Activated T-helper 2 cell treated with anti-CD3 and anti-CD28 coated beads, Interferon-gamma antibody, Interleukin-2, Interleukin-4, amounts not matched to agents 10 μg/mL and 5 μg/mL and 100 μg/mL, durations not matched to agents 14 hours and 24 hours and 36 hours (primary cell): Measurements from ENCODE around the gene CFAP100. TPM values are rescaled to one million over a fixed set of nuclear protein-coding genes. Genes with fewer than 3 reads are reported as not detected.

Source experiments
- DNase-seq: peaks from one replicate; pipeline ENCODE4 v3.0.0; 2021; ENCODE audit warnings: low spot score
- H3K27ac Mint-ChIP-seq: one replicate; pipeline ENCODE4 v1.8.0; 2021; ENCODE audit warnings: mixed read lengths
- H3K27me3 Mint-ChIP-seq: one replicate; pipeline ENCODE4 v1.8.0; 2021; ENCODE audit warnings: low read depth, mixed read lengths
- H3K36me3 Mint-ChIP-seq: one replicate; pipeline ENCODE4 v1.8.0; 2021; ENCODE audit warnings: low read depth, mixed read lengths
- H3K4me1 Mint-ChIP-seq: one replicate; pipeline ENCODE4 v1.8.0; 2021; ENCODE audit warnings: low read depth, mixed read lengths
- H3K4me3 Mint-ChIP-seq: one replicate; pipeline ENCODE4 v1.8.0; 2021; ENCODE audit warnings: low read depth, mild to moderate bottlenecking, moderate library complexity, mixed read lengths
- H3K9me3 Mint-ChIP-seq: one replicate; pipeline ENCODE4 v1.8.0; 2021; ENCODE audit warnings: mixed read lengths
- intact Hi-C: fragments of 100-400 bp; cut with micrococcal nuclease; formaldehyde crosslinking; loops from one replicate; pipeline ENCODE4 v1.15.1; 2023
- total RNA-seq: library from RNA; stranded (reverse); gene quantifications from 2 replicates; pipeline ENCODE4 v1.2.3, GENCODE V29; 2022

CFAP100 gene
- total RNA-seq, 1 donor from 2014 or later, result not detected

DNA sequence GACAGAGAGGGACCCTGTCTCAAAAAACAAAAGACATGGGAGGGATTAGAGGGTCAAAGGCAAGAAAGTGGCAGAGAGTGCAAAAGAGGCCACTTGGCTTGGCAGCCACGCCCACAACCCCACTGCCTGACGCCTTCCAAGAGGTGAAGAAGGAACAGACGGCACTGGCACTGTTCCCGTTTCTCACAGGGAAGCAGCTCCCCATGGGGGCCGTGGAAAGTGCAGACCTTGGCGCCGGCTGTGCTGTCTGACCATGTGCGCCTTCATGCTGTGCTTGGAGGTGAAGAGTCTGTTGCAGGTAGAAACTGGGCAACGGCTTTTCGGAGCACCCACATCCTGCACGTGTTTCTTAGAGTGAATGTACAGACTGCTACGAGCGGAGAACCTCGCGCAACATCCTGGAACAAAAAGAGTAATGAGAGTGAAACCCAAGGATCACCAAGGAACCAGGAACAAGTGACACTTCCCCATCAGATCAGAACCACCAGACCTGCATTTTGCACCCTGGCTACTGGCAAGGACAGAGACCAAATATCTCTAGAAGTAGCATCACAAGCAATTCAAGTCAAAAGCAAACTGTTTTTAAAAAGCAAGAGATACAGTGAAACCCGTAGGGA, 71.3 kb downstream of the CFAP100 start:
- no peak for DNase-seq
- intact Hi-C loops, result no loop called here
- H3K27me3 Mint-ChIP-seq, result no peaks in the 10 kb centered on the region
- no peak overlapping the region for H3K4me3 Mint-ChIP-seq
- no peaks in the 10 kb centered on the region for H3K9me3 Mint-ChIP-seq
- H3K36me3 Mint-ChIP-seq, result peaks cover 70% of the 10 kb centered on the region
- no peak overlapping the region for H3K27ac Mint-ChIP-seq
- peaks cover 12% of the 10 kb centered on the region for H3K4me1 Mint-ChIP-seq

DNA sequence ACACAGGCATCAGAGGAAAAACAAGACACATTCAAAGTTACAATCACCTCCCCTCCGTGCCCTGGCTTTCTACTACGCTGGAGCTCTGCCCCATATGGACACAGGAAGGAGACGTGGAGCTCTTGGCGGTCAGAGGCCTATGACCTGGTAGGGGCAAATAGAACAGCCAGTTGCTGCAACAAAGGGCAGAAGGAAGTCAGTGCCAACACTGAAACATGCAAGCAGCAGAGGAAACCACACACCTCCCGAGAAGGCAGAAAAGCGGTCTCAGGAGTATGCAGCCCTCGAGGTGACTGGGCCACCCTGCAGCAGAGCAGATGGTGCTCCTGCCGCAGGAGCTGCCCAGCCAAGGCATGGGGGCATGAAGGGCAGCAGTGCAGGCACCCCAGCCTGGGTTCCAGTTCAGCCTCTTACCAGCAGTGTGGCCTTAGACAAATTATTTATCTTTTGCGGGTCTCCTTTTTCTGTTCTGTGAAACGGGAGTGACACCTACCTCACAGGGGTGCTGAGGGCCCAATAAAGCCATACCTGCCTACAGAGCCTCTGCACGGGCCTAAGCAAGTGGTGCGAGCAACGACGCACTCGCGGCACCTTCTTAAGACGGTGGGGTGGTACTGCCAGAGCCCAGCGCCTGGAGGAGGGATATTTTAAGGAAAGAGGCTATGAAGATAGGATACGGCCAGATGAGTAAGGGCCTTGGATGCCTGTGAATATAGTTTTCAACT, 72.3 kb downstream of the CFAP100 start:
- no peaks in the 10 kb centered on the region for H3K9me3 Mint-ChIP-seq
- no peak overlapping the region for H3K4me3 Mint-ChIP-seq
- no peaks in the 10 kb centered on the region for H3K27me3 Mint-ChIP-seq
- intact Hi-C loops, result no loop called here
- DNase-seq, result no peak
- no peak overlapping the region for H3K27ac Mint-ChIP-seq
- peaks cover 14% of the 10 kb centered on the region for H3K4me1 Mint-ChIP-seq
- peaks cover 69% of the 10 kb centered on the region for H3K36me3 Mint-ChIP-seq

GRCh38 chr3:126467611-126467955, 72.9 kb downstream of the CFAP100 start:
- Mint-ChIP-seq H3K27me3 (no peaks in the 10 kb centered on the region), H3K4me1 (peaks cover 19% of the 10 kb centered on the region), H3K9me3 (no peaks in the 10 kb centered on the region), H3K36me3 (peaks cover 72% of the 10 kb centered on the region), H3K27ac (no peak overlapping the region), H3K4me3 (no peak overlapping the region)
- intact Hi-C loops, result no loop called here
- DNase-seq, result no peak

DNA sequence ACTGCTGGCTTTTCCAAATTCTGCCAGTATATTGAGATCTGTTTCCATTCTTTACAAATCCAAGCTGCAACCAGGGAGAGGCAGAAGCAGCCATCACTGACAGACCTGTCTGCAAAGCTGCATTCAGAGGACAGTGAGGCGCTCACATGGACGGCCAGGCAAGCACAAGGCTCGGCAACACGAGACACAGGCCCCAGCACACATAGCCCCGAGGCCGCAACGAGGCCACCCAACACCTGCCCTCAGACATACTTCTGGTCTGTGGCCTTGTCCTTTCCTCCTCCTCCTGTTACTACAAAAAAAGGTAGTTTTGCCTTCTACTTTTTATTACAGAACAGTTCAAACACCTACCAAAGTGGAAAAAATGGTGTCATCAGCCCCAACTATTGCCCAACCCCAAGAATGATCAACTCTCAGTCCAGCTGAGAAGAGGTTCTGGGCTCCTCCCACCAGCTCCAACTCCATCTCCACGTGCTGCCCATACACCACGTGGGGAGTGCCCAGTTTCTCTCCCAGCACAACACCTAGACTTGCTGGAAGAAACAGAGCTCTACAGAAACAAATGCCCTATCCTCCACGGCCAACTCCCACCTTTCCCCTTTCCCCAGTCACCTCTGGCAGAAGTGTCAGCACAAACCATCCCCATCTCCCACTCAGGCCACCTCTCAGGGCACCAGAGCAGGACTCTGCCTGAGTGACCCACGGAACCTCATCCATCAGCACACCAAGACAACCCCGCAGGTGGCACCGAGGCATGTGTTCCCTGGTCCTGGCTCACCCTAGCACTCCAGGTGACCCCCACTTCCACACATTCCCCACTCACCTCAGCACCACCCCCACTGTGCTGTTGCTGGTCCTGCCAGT, 73.6 kb downstream of the CFAP100 start:
- no peak overlapping the region for H3K4me3 Mint-ChIP-seq
- H3K27ac Mint-ChIP-seq, result no peak overlapping the region
- peaks cover 79% of the 10 kb centered on the region for H3K36me3 Mint-ChIP-seq
- H3K4me1 Mint-ChIP-seq, result peaks cover 25% of the 10 kb centered on the region
- no peaks in the 10 kb centered on the region for H3K27me3 Mint-ChIP-seq
- intact Hi-C loops, result no loop called here
- DNase-seq, result no peak
- H3K9me3 Mint-ChIP-seq, result no peaks in the 10 kb centered on the region

DNA sequence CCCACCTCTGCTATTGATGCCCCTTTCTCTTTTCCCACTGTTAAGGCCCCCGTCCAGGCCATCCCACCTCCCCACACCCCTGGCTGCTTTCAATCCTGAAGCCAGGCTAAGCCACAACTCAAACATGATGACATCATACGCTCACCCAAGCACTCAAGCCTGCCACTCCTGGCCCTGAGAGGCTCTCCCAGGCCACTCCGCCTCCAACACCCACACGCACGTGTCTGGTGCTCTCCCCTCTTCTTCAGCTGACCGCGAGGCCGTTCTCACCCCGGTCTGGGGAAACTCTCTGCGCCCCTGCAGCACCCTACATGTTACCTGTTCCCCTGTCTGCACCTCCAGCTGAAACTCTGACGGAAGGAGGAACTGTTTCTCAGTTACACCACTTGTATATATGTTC, 74.8 kb downstream of the CFAP100 start:
- intact Hi-C loops, result no loop called here
- H3K36me3 Mint-ChIP-seq, result peaks cover 80% of the 10 kb centered on the region
- no peaks in the 10 kb centered on the region for H3K27me3 Mint-ChIP-seq
- DNase-seq, result no peak
- peaks cover 33% of the 10 kb centered on the region for H3K4me1 Mint-ChIP-seq
- no peak overlapping the region for H3K27ac Mint-ChIP-seq
- H3K4me3 Mint-ChIP-seq, result no peak overlapping the region
- no peaks in the 10 kb centered on the region for H3K9me3 Mint-ChIP-seq

GRCh38 chr3:126472277-126473006, 77.7 kb downstream of the CFAP100 start:
- no peaks in the 10 kb centered on the region for H3K9me3 Mint-ChIP-seq
- H3K27me3 Mint-ChIP-seq, result no peaks in the 10 kb centered on the region
- H3K36me3 Mint-ChIP-seq, result peaks cover 62% of the 10 kb centered on the region
- peak overlapping the region; percentile 94 for H3K4me3 Mint-ChIP-seq
- H3K27ac Mint-ChIP-seq, result peak overlapping the region; percentile 36
- H3K4me1 Mint-ChIP-seq, result peaks cover 35% of the 10 kb centered on the region
- intact Hi-C loops, result loop anchor here (10.0 kb wide), 1 partner anchor 118 kb away; the partner anchor contains the start of gene KLF15
- DNase-seq, result no peak

DNA sequence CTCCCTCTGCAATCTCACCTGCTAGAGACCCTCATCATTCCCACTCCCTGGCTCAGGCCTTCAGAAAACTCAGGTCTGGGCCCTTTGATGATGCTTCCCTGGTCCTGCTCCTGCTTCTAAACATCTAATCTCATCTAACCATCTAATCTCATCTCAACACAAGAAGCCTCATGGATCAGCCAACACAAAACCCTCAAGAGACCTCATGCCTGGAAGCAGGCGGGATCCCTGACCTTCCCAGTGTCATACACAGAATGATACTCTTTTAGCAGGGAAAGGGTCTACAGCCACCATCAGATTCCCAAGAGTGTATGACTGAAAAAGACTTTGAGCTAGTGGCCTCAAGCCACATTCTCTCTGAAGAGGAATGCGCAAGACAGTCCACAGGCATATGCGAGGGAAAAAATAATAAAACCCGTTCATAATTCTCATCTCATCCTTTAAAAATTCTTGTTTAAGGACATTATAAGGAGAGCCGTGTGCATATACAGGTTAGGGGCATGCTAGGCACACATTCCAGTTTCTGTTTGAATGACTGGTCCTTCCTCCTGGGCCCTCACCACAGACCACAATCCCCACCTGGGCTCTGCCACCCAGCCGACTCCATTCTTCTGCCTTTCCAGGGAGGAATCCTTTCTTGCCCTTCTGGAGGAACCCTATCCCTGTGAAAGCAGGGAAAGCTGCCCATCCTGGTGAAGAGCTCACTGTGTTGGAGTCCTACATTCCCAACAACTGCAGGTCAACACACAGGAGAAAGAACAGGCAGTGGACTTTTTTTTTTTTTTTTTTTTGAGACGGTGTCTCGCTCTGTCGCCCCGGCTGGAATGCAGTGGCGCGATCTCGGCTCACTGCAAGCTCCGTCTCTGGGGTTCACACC, 78.8 kb downstream of the CFAP100 start:
- intact Hi-C loops, result loop anchor here (10.0 kb wide), 1 partner anchor 119 kb away; the partner anchor contains the start of gene KLF15
- peaks cover 30% of the 10 kb centered on the region for H3K4me1 Mint-ChIP-seq
- H3K27me3 Mint-ChIP-seq, result no peaks in the 10 kb centered on the region
- no peak overlapping the region for H3K27ac Mint-ChIP-seq
- peak overlapping the region; percentile 94 for H3K4me3 Mint-ChIP-seq
- H3K36me3 Mint-ChIP-seq, result peaks cover 55% of the 10 kb centered on the region
- H3K9me3 Mint-ChIP-seq, result no peaks in the 10 kb centered on the region
- no peak for DNase-seq

DNA sequence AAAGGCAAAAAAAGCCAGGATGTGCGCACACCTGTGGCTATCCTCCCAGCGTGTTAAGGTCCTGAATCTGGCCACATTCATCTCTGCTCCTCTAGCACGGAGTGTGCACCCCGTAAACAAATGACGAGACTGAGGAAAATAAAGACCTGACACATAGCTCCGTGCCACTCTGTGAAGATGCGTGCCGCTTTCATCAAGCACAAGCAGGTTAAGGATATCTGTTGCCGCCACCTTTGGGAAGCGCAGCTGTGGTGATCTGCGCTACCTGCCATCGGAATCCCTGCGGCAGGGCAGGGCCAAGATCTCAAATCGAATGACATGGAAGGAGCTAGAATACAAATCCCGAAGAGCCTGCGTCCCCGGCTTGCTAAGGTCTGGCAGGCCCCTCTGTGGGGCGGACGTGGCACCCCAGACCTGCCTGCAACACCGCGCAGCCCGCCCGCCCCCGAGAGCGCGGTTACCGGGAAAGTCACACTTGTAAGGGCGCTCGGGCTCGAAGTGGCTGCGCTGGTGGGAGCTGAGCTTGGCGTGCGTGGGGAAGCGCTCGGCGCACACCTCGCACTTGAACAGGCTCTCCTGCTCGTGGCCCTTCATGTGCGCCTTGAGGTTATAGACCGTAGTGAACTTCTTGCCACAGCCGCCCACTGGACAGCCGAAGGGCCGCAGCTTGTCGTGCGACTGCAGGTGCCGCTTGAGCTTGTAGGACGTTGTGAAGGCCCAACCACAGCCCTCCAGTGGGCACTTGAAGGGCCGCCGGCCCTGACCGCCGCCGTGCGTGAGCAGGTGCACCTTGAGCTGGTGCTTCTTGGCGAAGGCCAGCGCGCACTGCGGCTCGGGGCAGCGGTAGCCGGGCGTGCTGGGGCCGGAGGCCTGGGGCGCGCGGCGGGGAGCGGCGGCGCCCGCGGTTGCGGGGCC, 80.0 kb downstream of the CFAP100 start:
- H3K27ac Mint-ChIP-seq, result peak overlapping the region; percentile 92
- no peaks in the 10 kb centered on the region for H3K27me3 Mint-ChIP-seq
- peaks cover 28% of the 10 kb centered on the region for H3K4me1 Mint-ChIP-seq
- peak; percentile 24 for DNase-seq
- H3K4me3 Mint-ChIP-seq, result peak overlapping the region; percentile 94
- intact Hi-C loops, result loop anchor here (1.0 to 10.0 kb wide), 3 partner anchors 120 to 558 kb away; partner anchors contain the start of genes KLF15 and PLXNA1
- H3K9me3 Mint-ChIP-seq, result no peaks in the 10 kb centered on the region
- H3K36me3 Mint-ChIP-seq, result peaks cover 42% of the 10 kb centered on the region

DNA sequence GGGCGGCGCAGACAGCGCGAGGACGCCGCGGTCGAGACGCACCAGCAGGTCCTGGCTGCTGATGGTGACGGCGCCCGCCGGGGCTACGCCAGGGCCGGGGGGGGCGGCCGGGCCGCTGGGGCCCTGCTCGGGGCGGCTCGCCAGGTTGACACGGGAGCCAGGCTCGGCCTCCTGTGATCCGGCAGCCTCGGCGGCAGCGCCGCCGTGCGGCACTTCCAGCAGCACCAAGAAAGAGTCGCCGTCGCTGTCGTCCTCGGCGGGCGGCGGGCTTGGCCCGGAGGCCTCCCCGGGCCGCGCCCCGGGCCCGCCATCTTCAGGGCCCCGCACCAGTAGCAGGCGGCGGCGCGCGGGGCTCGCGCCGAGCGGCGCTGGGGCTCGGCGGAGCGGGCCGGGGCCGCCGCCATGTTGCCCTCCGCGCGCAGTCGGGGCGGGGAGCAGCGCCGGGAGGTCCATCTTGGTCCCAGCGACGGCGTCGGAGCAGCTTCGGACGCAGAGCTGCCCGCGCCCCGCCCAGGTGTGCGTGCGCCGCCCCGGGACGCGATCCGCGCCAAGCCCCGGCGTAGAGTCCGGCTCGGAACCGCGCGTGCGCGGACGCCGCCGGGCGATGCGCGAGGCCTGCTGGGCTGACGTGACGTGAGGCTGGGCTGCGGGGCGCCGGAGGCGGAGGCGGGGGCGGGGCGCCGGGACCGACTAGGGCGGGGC, 80.9 kb downstream of the CFAP100 start, which contains the start of gene ZXDC:
Gene ZXDC (minus strand): TSS at position 479 of the 702 bp plus-strand sequence. CDS start 26 bp downstream, at position 453.
- H3K9me3 Mint-ChIP-seq, result no peaks in the 10 kb centered on the region
- DNase-seq, result peak; percentile 90
- peaks cover 34% of the 10 kb centered on the region for H3K36me3 Mint-ChIP-seq
- H3K27ac Mint-ChIP-seq, result peak within 1 kb of the TSS; percentile 92
- H3K4me3 Mint-ChIP-seq, result peak within 1 kb of the TSS; percentile 94
- H3K4me1 Mint-ChIP-seq, result peaks cover 28% of the 10 kb centered on the region
- no peaks in the 10 kb centered on the region for H3K27me3 Mint-ChIP-seq
- intact Hi-C loops, result loop anchor here (1.0 to 10.0 kb wide), 3 partner anchors 121 to 559 kb away; partner anchors contain the start of genes KLF15 and PLXNA1

DNA sequence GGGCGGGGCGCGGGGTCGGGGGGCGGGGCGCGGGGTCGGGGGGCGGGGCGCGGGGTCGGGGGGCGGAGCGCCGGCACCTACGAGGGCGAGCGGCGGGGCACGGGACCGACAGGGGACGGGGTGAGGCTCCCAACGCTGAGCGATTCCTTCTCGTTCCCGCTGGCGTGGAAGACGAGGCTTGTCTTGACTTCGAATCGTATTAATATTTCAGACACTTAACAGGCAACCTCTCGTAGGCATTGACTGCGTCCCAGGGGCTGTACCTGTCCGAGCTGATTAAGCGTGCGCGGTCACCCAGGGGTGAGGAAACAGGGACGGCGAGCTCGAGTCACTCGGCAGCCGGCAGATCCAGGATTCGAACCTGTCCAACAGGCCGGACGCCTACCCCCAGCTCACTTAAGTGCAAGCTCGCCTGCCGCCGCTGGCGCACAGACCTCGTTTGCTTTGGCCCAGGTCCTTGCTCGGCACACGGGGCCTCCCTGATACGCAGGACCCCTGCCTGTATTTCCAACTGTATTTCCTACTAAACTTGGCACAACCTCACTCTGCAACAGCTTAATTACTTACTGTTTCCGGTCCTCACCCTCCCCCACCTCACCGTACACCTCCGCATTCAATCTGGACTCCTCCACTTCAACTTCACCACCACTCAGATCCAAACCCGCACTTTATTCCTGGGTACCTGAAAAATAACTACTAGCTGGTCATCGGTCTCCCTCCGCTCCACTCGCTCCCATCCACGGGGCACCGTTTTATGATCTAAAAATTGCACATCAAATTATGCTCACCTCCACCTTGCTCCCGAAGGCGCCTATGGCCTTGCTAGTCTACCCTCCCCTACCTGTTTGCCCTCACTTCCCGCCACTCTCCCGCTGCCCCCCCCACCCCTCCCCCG, 81.7 kb downstream of the CFAP100 start:
- H3K36me3 Mint-ChIP-seq, result peaks cover 26% of the 10 kb centered on the region
- H3K4me3 Mint-ChIP-seq, result peak overlapping the region; percentile 71
- peaks cover 24% of the 10 kb centered on the region for H3K4me1 Mint-ChIP-seq
- intact Hi-C loops, result loop anchor here (5.0 to 10.0 kb wide), 2 partner anchors 122 to 506 kb away; partner anchors contain the start of genes KLF15 and PLXNA1
- no peak for DNase-seq
- H3K27ac Mint-ChIP-seq, result peak overlapping the region; percentile 47
- no peaks in the 10 kb centered on the region for H3K27me3 Mint-ChIP-seq
- H3K9me3 Mint-ChIP-seq, result no peaks in the 10 kb centered on the region
